KMS-11 (cell line): ENCODE measurements around the gene OR2AT4.
"Not testable (repeated sequence)": the region's sequence is repeated elsewhere in the genome, so short reads cannot be mapped to it uniquely, and the experiment has no call there.

Source experiments
- H2AFZ ChIP-seq: fragments of 200-600 bp; sonication (generic); 2 replicates; pipeline ENCODE4 v1.6.1; 2016; ENCODE audit warnings: antibody characterized with exemption, mixed run types, low read depth
- H3K27ac ChIP-seq: fragments of 200-600 bp; sonication (generic); 2 replicates; pipeline ENCODE4 v1.6.1; 2016; ENCODE audit warnings: mild to moderate bottlenecking, mixed run types
- H3K27me3 ChIP-seq: fragments of 200-600 bp; sonication (generic); 2 replicates; pipeline ENCODE4 v1.6.1; 2017; ENCODE audit warnings: mild to moderate bottlenecking, low read depth, mixed run types, moderate library complexity; ENCODE audit not compliant: insufficient read depth
- H3K36me3 ChIP-seq: fragments of 200-600 bp; sonication (generic); 2 replicates; pipeline ENCODE4 v1.6.1; 2017; ENCODE audit warnings: mild to moderate bottlenecking, mixed run types; ENCODE audit not compliant: insufficient read depth
- H3K4me1 ChIP-seq: fragments of 200-600 bp; sonication (generic); 2 replicates; pipeline ENCODE4 v1.6.1; 2016; ENCODE audit warnings: mild to moderate bottlenecking, low read depth, mixed run types; ENCODE audit not compliant: poor library complexity, severe bottlenecking
- H3K4me2 ChIP-seq: fragments of 200-600 bp; sonication (generic); 2 replicates; pipeline ENCODE4 v1.7.0; 2016; ENCODE audit warnings: mild to moderate bottlenecking, mixed run types
- H3K4me3 ChIP-seq: fragments of 200-600 bp; sonication (generic); IDR thresholded peaks from 2 replicates; pipeline ENCODE4 v1.6.1; 2017; ENCODE audit warnings: low read depth, low read length, mixed read lengths; ENCODE audit not compliant: insufficient read depth
- H3K79me2 ChIP-seq: fragments of 200-600 bp; sonication (generic); 2 replicates; pipeline ENCODE4 v1.6.1; 2016; ENCODE audit warnings: low read depth, mixed run types; ENCODE audit not compliant: insufficient read depth
- H3K9ac ChIP-seq: fragments of 200-600 bp; sonication (generic); 2 replicates; pipeline ENCODE4 v1.6.1; 2016; ENCODE audit warnings: mild to moderate bottlenecking, mixed run types
- H4K20me1 ChIP-seq: fragments of 200-600 bp; sonication (generic); 2 replicates; pipeline ENCODE4 v1.6.1; 2016; ENCODE audit warnings: mild to moderate bottlenecking, mixed run types; ENCODE audit not compliant: insufficient read depth
- TF ChIP-seq, protein P1 (sequence below): fragments of 200-600 bp; sonication (generic); conservative IDR thresholded peaks from 2 replicates; pipeline ENCODE4 v1.6.1; 2017; ENCODE audit warnings: low read depth, mild to moderate bottlenecking, antibody characterized with exemption, low read length, moderate library complexity, mixed read lengths

The OR2AT4 gene

DNA sequence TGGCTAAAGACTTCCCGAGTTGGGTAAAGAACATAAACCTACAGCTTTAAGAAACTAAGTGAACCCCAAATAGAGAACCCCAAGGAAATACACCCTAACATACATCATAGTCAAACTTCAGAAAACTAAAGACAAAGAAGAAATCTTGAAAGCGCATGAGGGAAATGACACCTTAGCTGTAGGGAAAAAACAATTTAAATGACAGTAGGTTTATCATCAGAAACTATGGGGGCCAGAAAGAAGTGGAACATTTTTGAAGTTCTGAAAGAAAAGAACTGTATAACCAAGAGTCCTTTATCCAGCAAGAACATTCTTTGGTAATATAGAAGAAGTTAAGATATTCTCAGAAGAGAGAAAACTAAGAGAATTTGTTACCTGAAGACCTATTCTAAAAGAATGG, 15.5 kb upstream of the OR2AT4 start:
- no peaks in the 10 kb centered on the region for H4K20me1 ChIP-seq
- no peaks in the 10 kb centered on the region for H3K79me2 ChIP-seq
- no peak overlapping the region for H2AFZ ChIP-seq
- H3K27me3 ChIP-seq: no peaks in the 10 kb centered on the region
- H3K4me1 ChIP-seq: no peaks in the 10 kb centered on the region
- no peak overlapping the region for H3K27ac ChIP-seq
- TF ChIP-seq, protein P1, sequence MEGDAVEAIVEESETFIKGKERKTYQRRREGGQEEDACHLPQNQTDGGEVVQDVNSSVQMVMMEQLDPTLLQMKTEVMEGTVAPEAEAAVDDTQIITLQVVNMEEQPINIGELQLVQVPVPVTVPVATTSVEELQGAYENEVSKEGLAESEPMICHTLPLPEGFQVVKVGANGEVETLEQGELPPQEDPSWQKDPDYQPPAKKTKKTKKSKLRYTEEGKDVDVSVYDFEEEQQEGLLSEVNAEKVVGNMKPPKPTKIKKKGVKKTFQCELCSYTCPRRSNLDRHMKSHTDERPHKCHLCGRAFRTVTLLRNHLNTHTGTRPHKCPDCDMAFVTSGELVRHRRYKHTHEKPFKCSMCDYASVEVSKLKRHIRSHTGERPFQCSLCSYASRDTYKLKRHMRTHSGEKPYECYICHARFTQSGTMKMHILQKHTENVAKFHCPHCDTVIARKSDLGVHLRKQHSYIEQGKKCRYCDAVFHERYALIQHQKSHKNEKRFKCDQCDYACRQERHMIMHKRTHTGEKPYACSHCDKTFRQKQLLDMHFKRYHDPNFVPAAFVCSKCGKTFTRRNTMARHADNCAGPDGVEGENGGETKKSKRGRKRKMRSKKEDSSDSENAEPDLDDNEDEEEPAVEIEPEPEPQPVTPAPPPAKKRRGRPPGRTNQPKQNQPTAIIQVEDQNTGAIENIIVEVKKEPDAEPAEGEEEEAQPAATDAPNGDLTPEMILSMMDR: no peak
- H3K4me3 ChIP-seq: no peak overlapping the region
- H3K9ac ChIP-seq: no peak overlapping the region
- no peak overlapping the region for H3K4me2 ChIP-seq
- no peaks in the 10 kb centered on the region for H3K36me3 ChIP-seq

DNA sequence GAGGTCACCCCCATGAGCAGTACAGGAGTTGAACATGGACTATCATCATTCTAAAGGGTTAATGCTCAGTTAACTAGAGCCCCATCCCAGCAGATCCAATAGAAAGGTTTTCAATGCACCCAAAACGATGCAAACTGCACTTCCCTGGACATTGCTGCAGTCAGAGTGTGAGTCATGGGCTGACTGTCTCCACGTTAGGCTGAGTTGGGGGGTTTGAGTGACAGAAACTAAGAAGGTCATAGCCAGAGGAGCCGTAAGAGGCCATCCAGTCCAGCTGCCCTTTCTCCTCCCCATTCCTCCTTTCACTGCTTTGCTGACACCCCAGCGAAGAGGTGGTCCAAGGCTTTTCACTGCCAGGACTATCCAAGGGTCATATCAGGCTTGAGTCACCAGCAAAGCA, 10.5 kb upstream of the OR2AT4 start:
- H3K4me3 ChIP-seq: no peak overlapping the region
- TF ChIP-seq, protein P1: no peak

DNA sequence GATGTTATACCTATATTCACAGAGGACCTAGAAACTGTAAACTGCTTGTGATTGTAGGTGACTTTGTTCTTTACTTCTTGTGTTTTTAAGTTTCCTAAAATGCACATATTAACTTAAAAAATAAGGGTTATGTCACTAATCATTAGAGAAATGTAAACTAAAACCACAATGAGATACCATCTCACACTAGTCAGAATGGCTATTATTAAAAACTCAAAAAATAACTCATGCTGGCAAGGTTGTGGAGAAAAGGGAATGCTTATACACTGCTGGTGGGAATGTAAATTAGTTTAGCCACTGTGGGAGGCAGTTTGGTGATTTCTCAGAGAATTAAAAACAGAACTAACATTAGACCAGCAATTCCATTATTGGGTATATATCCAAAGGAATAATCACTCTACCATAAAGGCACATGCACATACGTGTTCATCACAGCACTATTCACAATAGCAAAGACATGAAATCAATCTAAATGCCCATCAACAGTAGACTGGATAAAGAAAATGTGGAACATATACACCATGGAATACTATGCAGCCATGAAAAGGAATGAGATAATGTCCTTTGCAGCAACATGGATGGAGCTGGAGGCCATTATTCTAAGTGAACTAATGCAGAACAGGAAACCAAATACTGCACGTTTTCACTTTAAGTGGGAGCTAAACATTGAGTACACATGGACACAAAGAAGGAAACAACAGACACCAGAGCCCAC, 9.4 kb upstream of the OR2AT4 start:
- H3K27ac ChIP-seq, H3K36me3 ChIP-seq, H2AFZ ChIP-seq: not testable (repeated sequence)

More for the DNA sequence above, 10.5 kb upstream of the OR2AT4 start:
- H3K27me3 ChIP-seq: no peaks in the 10 kb centered on the region
- H3K4me1 ChIP-seq: no peaks in the 10 kb centered on the region
- H3K4me2 ChIP-seq: no peak overlapping the region
- H3K36me3 ChIP-seq: no peaks in the 10 kb centered on the region
- no peaks in the 10 kb centered on the region for H4K20me1 ChIP-seq
- H2AFZ ChIP-seq: no peak overlapping the region
- no peak overlapping the region for H3K27ac ChIP-seq
- H3K9ac ChIP-seq: no peak overlapping the region
- no peaks in the 10 kb centered on the region for H3K79me2 ChIP-seq

DNA sequence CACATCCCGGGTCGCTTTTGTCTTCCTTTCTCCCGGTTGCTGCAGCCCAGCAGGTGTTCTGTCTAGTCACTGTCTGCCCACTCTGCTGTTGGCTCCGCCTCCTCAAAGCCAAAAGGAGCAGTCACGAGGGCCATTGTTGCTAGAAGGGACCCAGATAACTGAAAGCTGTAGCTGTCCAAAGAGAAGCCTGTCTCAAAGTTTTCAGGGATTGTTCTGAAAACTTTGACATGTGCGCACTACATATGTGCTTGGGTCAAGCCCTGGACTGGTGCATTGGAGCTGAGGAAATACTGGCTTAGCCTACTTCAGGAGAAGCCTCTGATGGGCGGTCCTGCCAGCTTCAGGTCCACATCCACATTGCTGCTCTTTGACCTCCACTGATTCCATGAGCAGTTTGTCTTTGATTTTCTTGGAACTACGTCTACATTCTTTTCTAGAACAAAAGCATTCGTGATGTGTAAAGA, 8.8 kb upstream of the OR2AT4 start:
- no peak overlapping the region for H3K4me3 ChIP-seq
- H3K4me2 ChIP-seq: no peak overlapping the region
- H3K36me3 ChIP-seq: no peaks in the 10 kb centered on the region
- no peaks in the 10 kb centered on the region for H3K27me3 ChIP-seq
- no peak overlapping the region for H3K27ac ChIP-seq
- peaks cover 7% of the 10 kb centered on the region for H3K4me1 ChIP-seq
- H4K20me1 ChIP-seq: no peaks in the 10 kb centered on the region
- no peak overlapping the region for H3K9ac ChIP-seq
- H2AFZ ChIP-seq: no peak overlapping the region; the same call in 1 of the 2 replicates
- TF ChIP-seq, protein P1: no peak
- no peaks in the 10 kb centered on the region for H3K79me2 ChIP-seq

More for the DNA sequence above, 9.4 kb upstream of the OR2AT4 start:
- not testable (repeated sequence) for H3K4me3 ChIP-seq, H4K20me1 ChIP-seq, H3K27me3 ChIP-seq, H3K4me1 ChIP-seq, H3K9ac ChIP-seq, H3K79me2 ChIP-seq, H3K4me2 ChIP-seq

DNA sequence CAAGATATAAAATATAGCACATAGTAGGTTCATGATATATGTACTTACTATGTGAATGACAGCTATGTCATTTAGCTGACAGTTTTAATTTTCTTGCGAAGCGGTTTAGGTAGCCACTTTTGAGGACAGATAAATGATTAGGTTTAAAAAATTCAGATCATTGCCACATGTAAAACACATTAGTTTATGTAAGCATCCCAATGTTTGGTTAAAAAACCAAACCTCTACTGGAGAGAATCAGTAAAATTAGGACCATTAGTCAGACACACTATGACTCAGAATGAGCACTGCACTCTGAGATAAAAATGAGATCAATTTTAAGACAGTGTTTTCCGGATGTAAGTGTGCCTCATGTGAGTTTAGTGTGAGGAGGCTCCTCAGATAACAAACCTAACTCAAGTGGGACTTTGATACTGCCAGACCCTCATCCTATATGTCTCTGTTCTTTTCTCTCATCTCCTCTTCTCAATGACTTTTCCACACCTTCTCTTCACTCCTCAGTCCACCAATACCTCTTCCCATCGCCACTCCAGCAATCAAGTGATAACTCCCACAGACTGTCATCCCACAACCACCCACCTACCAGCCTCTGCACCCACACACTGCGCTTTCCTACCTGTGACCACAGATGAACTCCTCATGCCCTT, 6.8 kb upstream of the OR2AT4 start:
- H3K4me2 ChIP-seq: no peak overlapping the region
- TF ChIP-seq, protein P1: no peak
- peaks cover 15% of the 10 kb centered on the region for H3K4me1 ChIP-seq
- no peak overlapping the region for H3K9ac ChIP-seq
- no peak overlapping the region for H2AFZ ChIP-seq
- H3K4me3 ChIP-seq: no peak overlapping the region
- H4K20me1 ChIP-seq: no peaks in the 10 kb centered on the region
- no peak overlapping the region for H3K27ac ChIP-seq
- H3K27me3 ChIP-seq: no peaks in the 10 kb centered on the region
- no peaks in the 10 kb centered on the region for H3K36me3 ChIP-seq
- H3K79me2 ChIP-seq: no peaks in the 10 kb centered on the region
